ENCODE data around the gene NAV3. TPM values are rescaled to one million over a fixed set of nuclear protein-coding genes. Genes with fewer than 3 reads are reported as not detected.

NAV3 gene
- total and polyA plus RNA-seq, 2 donors (not counting 1 experiment from before 2014, with no cell fraction given) = not detected

GRCh38 chr12:77782766-77783165 lies 47.9 kb upstream of the NAV3 start:
- Histone ChIP-seq H3K4me2 (replicated peaks; ENCODE audit: low read depth, low read length, poor library complexity, severe bottlenecking) (no peak overlapping the region), H2AFZ (ENCODE audit: insufficient read depth, low read depth, low read length, poor library complexity, severe bottlenecking) (no peak overlapping the region), H3K4me1 (ENCODE audit: control insufficient read depth in 2 of 2, insufficient read depth in 2 of 2, low read length in 2 of 2) (no peaks in the 10 kb centered on the region), H3K36me3 (replicated peaks in 1 of 2; ENCODE audit: control extremely low read depth in 1 of 2, control insufficient read depth in 1 of 2, extremely low read depth in 1 of 2, insufficient read depth in 2 of 2, low read length in 1 of 2) (no peaks in the 10 kb centered on the region), H3K27me3 (replicated peaks in 1 of 4; ENCODE audit: control extremely low read depth in 1 of 4, control insufficient read depth in 3 of 4, insufficient read depth in 4 of 4, low read length in 3 of 4) (no peaks in the 10 kb centered on the region), H3K4me3 (ENCODE audit: control extremely low read depth in 1 of 5, extremely low read depth in 1 of 5, insufficient read depth in 1 of 5, low read depth in 2 of 5, low read length in 4 of 5) (no peak overlapping the region), H3K79me2 (ENCODE audit: control insufficient read depth, insufficient read depth, low read length) (no peaks in the 10 kb centered on the region), H4K20me1 (ENCODE audit: control insufficient read depth, insufficient read depth, low read length, poor library complexity, severe bottlenecking) (no peaks in the 10 kb centered on the region), H3K27ac (ENCODE audit: low read length in 2 of 2) (no peak overlapping the region), H3K9ac (ENCODE audit: low read length) (no peak overlapping the region), H3K9me3 (ENCODE audit: control extremely low read depth in 1 of 3, control insufficient read depth in 2 of 3, insufficient read depth in 1 of 3, low read length in 2 of 3) (no peaks in the 10 kb centered on the region)
- Mint-ChIP-seq H3K4me3 (no peak overlapping the region), H3K27ac (no peak overlapping the region), H3K9me3 (ENCODE audit: insufficient read depth) (no peaks in the 10 kb centered on the region), H3K4me1 (no peaks in the 10 kb centered on the region), H3K27me3 (no peaks in the 10 kb centered on the region)
- no peak for ATAC-seq (ENCODE audit: low read depth)
- intact Hi-C loops (cut with micrococcal nuclease) = no loop called here
- DNase-seq = no peak
- ChIA-PET CTCF (no interaction called here), POLR2A (no interaction called here)
- no peak for TF ChIP-seq EZH2 (IDR thresholded peaks at IDR 0.05; ENCODE audit: borderline replicate concordance, insufficient read depth, low read depth, low read length, poor library complexity, severe bottlenecking)
- TF ChIP-seq CTCF (IDR thresholded peaks at IDR 0.05) = no peak
- no CpG with 5 or more reads among the region's 1 CpG for WGBS (ENCODE audit: insufficient coverage)

GRCh38 chr12:77785211-77785610 lies 45.5 kb upstream of the NAV3 start:
- POLR2A ChIA-PET = no interaction called here
- Histone ChIP-seq H3K4me1 (ENCODE audit: control insufficient read depth in 2 of 2, insufficient read depth in 2 of 2, low read length in 2 of 2) (no peaks in the 10 kb centered on the region), H3K9ac (ENCODE audit: low read length) (no peak overlapping the region), H3K36me3 (replicated peaks in 1 of 2; ENCODE audit: control extremely low read depth in 1 of 2, control insufficient read depth in 1 of 2, extremely low read depth in 1 of 2, insufficient read depth in 2 of 2, low read length in 1 of 2) (no peaks in the 10 kb centered on the region), H3K4me2 (replicated peaks; ENCODE audit: low read depth, low read length, poor library complexity, severe bottlenecking) (no peak overlapping the region), H3K79me2 (ENCODE audit: control insufficient read depth, insufficient read depth, low read length) (no peaks in the 10 kb centered on the region), H2AFZ (ENCODE audit: insufficient read depth, low read depth, low read length, poor library complexity, severe bottlenecking) (no peak overlapping the region), H3K27me3 (replicated peaks in 1 of 4; ENCODE audit: control extremely low read depth in 1 of 4, control insufficient read depth in 3 of 4, insufficient read depth in 4 of 4, low read length in 3 of 4) (no peaks in the 10 kb centered on the region), H3K4me3 (ENCODE audit: control extremely low read depth in 1 of 5, extremely low read depth in 1 of 5, insufficient read depth in 1 of 5, low read depth in 2 of 5, low read length in 4 of 5) (no peak overlapping the region), H3K9me3 (ENCODE audit: control extremely low read depth in 1 of 3, control insufficient read depth in 2 of 3, insufficient read depth in 1 of 3, low read length in 2 of 3) (no peaks in the 10 kb centered on the region), H4K20me1 (ENCODE audit: control insufficient read depth, insufficient read depth, low read length, poor library complexity, severe bottlenecking) (no peaks in the 10 kb centered on the region), H3K27ac (ENCODE audit: low read length in 2 of 2) (no peak overlapping the region)
- Mint-ChIP-seq H3K4me1 (no peaks in the 10 kb centered on the region), H3K27me3 (no peaks in the 10 kb centered on the region), H3K4me3 (no peak overlapping the region), H3K9me3 (ENCODE audit: insufficient read depth) (no peaks in the 10 kb centered on the region), H3K27ac (no peak overlapping the region)
- DNase-seq (no peak), ATAC-seq (ENCODE audit: low read depth) (no peak)
- CTCF ChIA-PET = no interaction called here
- no peak for TF ChIP-seq EZH2 (IDR thresholded peaks at IDR 0.05; ENCODE audit: borderline replicate concordance, insufficient read depth, low read depth, low read length, poor library complexity, severe bottlenecking)
- no peak for TF ChIP-seq CTCF (IDR thresholded peaks at IDR 0.05)
- intact Hi-C loops (cut with micrococcal nuclease) = no loop called here
